HK-2 (cell line): Measurements from ENCODE around the gene UNC5A.

ENCODE experiments used
- DNase-seq: peaks from one replicate; pipeline ENCODE4 v3.0.0-alpha.2; 2018; ENCODE audit not compliant: unreplicated experiment

UNC5A gene

DNA sequence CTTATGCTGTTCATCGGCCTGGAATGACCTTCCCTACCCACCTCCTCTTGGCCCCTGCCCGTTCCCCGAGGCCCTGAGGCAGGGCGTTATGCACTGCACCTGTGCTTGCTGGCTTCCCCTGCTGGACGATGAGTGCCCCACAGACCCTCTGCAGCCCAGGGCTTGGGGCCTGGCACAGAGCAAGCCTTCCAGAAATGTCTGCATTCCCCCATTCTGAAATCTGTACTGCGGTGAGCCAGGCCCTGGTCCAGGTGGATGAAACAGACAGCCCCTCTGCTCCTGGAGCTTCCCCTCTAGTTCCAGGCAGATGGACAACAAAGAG is 35.0 kb downstream of the UNC5A start:
- DNase-seq, result no peak

DNA sequence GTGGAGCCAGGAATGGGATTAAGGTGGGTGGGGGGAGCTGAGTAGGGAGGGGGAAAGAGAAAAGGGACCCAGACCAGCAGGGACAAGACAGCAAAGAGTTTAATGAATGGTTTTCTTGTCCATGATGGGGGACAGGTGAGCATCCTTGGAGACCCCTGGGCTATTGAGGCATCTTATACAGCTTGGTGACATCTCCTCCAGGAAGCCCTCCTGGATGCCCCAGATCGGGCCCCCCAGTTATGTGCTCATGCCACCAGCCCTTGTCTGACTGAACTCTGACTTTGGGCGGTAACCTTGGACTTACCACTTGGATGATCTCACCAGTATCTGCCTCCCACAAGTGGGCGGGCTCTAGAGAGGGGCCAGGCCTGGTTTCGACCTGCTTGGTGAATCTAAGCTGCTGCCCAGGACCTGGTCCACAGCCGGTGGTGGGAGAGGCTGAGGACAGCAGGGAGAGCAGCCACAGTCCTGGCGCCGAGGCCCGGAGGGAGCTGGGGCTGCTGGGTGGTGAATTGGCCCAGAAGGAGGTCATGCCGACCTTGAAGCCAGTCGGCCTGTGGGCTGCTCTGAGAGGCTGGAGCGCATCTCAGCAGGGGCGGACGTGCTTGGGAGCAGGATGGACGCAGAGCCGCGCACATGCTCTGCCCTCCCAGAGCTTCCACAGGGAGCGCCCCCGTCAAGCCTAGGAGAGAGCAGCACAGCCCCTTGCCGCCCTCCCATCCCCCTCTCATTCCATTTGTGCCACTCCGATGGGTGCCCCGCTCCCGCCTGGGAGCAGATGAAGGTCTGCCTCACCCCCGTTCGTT is 36.2 kb downstream of the UNC5A start:
- DNase-seq, result no peak

DNA sequence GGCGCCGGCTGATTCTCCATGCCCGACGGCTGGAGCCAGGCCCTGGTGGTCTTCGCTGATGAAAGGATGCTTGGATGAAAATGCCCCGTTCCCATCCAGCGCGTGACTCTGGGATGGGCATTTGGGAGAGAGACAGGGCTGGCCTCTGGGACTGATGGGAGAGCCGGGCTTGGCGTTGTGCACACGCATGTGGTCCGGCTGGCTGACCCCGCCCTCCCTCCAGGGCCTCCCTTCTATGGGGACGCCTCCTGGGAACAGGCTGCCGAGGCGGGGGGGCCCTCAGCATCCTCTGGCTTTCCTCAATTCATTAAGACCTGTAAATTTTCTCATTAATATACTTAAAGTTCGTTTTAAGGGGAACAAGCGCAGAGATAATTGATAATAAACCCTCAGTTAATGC is 36.8 kb downstream of the UNC5A start:
- DNase-seq, result no peak

DNA sequence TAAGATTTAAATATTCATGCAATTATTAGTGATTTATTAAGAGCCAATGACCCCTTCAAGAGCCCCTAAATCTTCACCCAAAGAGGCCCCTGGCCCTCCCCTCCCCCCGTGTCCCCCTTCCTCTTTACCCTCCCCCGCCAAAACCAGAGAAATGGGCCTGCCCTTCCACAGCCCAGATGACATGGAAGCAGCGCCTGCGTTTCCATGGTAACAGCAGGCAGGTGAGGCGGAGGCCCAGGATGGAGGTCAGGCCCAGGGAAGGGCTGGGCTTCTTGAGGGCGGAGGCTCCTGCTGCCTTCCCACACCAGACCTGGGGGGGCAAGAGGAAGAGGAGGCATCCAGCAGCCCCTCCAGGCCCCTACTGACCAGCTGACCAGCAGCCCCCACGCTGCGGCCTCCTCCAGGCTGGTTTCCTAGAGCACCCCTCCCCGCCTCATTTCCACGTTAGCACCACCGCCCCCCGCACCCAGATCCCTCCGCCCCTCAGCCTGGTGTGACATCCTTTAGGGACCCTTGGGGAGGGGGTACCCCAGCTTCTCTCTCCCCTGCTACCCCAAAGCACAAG is 37.4 kb downstream of the UNC5A start:
- no peak for DNase-seq

DNA sequence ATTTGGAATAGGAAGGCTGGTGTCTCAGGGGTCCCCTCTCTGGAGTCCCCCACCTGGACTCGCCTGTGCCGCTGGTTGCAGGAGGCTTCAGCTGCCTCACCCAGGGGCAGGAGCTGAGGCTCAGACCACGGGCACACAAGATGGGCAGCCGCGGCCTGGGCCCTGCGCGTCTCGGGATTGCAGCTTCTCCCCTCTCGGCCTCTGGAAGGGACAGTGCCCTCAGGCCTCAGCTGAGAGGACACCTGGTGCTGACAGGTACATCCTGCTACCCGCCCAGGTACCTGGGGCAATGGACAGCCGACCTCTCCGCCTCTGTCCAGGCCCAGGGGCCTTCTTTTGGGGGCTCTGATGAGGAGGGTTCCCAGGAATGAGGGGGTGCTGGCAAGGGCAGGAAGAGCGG is 38.3 kb downstream of the UNC5A start:
- DNase-seq, result no peak

DNA sequence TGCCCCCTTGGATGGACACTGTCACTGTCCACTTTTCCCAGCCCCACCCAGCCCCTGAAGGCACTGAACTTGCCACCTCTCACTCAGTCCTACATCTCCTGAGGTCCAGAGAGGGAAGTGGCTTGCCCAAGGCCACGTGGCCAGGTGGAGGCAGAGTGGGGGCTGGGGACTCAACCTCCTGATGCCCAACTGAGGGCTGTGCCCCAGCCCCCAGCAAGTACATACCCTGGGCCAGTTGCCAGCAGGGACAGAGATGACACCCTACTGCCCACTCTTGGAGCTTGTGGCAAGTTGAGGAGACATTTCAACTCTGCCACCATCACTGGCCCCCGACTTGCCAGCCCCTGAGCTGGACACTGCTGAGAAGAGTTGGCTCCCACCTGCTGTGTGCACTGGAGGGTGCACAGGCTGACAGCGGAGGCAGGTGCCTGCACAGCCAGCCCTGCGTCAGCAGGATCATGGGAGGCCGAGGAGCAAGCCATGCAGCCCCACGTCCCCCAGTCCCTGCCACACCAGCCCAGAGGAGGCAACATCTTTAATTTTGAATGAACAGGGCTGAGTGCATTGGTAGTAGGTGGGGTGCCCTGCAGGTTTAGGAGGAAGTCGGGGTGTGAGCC is 39.4 kb downstream of the UNC5A start:
- DNase-seq, result no peak

DNA sequence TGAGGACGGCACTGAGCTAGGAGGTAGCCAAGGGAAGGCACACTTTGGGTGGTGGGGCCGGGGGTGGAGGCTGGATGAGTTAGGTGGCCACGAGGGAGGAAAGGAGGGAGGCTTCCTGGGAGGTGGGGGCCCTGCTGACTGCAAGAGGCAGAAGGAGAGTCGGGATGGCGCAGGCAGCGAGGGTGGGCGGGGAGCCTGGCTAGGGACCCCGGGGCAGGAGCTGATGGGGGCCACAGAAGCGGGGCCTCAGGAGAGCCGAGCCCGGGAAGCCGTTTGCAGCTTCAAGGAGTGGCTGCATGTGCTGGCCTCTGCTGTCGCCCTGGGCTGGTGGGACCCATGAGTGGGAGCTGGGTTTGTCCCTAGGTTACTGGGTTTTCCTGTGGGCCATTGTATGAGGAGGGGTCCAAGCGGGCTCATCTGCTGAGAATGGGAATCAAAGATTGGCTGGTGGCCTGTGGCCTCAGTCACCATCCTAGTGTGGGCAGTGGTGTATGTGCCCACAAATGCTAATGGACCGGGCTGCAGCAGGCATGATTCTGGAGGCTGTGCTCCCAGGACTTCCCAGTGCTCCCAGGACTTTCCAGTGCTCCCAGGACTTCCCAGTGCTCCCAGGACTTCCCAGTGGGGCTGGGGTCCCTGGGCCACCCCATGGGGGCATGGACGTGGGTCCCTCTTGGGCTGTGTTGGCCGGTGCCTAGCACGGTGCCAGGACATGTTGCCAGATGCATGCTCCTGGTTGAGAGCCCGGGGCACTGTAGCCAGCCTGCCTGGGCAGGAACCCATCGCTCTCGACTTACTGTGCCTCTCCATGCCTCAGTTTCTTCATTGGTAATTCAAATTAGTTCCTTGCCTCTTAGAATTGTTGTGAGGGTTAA is 40.2 kb downstream of the UNC5A start:
- DNase-seq, result no peak

DNA sequence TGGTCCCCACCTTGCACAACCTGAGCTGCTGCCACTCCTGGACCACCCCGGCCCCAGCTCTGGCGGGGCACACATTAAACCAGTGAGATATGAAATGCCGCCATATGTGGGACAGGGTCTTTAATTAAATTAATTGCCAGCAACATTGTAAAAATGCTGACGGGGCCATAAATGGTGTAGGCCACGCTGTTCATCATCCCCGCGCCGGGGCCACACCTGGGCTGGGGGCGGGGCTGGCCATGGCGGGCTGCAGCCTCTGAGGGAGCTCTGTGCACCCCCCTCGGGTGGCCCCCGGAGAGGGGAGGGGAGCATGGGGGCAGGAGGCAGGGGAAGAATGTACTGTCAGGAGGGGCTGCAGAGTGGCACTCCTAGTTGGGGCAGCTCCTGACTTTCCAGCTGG is 41.0 kb downstream of the UNC5A start:
- no peak for DNase-seq

DNA sequence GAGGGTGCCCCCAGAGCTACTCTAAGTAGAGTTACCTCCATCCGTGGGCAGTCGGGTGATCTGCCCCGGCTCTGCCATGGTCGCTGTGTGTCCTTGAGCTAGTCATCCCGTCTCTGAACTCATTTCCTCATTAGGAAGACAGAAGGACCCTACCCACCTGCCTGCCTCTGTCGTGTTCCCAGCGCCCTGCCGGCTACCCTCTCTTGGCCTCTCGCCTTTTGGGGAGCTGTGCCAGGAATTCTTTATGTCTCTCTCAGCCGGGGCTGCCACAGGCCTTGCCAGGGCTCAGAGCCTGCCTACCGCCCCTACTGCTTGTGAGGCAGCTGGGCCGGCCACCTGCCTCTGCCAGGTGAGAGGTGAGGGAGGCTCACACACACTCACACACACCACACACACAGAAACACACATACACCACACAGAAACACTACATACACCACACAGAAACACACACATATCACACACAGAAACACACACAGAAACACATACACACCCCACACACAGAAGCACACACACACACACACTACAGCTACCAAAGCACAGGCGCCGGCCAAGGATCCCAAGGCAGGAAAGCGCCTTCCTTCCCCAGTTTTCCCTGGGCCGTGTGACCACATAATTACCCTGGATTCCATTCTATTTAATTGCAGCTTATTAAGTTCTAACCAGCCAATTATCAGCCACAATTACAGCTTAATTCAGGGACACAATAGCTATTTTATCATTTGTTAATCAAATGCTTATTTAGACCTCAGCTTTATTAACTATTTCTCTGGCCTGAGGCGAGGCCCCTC is 41.7 kb downstream of the UNC5A start:
- no peak for DNase-seq

DNA sequence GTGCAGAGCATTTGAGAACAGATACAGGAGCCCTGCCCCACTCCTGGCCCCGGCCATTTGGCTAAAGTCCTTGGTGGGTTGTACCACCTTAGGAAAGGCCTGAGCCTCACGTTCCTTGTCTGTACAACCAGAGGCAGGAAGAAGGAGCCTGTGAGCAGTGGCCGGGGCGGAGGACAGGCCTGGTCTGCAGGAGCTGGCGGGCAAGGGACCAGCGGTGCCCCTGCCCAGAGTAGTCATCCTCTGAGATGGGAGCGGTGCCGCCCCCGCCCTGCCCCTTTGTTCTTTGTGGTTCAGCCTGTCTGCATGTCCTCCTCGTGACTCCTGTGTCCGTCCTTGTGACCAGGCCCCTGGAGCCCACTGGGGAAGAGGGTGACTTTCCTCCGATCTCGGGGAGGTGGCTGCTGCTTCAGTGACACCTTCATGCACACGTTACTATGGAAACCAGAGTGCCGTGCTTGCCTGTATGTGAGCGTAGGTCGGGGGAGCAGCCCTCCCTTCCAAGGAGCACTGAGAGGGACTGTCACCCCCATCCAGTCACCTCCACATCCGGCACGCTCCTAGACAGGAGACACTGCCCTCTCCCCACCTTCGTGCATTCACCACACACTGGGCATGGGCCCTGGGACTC is 42.9 kb downstream of the UNC5A start:
- DNase-seq, result no peak

DNA sequence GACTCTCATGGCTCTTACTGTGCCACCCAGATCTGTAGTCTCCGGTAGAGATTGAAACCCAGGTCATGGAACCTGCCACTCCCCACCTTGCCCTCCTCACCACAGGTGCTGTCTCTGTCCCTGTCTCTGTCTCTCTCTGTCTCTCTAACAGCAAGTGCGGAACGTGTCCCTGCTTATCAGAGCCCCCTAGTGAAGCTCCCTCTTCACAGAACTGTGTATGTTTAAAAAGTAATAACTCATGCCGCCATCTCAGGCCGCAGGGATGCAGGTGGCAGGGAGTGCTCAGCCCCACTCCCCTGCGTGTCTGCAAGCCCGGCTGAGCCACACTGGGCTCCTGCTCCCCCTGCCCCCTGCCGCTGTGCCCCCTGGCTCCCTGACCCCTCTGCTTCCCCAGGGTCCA is 43.8 kb downstream of the UNC5A start:
- DNase-seq, result no peak

DNA sequence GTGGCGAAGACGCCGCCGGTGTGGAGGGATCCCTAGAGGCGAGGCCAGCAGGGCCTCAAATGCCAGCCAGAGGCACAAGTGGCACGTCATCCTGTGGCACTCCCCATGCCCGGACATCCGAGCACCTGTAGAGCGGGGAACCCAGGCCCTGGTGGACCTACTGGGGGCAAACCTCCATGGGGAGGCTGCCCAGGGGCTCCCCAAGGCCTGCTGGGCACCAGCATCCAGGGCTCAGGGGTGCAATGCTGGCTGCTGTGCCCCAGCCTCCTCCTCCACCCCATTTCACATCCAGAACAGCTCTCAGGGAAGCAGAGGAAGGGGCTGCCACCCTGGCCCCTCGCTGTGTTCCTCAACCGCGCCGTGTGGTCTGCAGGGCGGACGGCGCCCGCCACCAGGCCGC is 45.2 kb downstream of the UNC5A start:
- no peak for DNase-seq

DNA sequence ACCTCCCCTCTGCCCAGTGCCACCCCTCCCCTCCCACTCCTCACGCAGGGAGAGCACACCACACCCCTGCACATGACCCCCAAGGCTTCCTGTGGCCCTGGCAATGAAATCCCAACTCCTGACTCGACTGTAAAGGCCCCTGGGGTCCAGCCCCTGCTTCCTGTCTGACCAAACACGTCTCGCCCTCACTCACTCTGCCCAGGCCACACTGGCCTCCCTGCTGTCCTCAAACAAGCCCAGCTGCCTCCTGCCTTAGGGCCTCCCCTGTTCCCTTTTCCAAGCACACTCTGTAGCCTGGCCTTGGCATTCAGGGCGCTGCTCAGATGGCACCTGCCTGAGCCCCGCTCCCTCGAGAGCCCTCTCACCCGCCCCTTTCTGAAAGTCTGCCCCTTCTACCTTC is 46.4 kb downstream of the UNC5A start:
- DNase-seq, result no peak

DNA sequence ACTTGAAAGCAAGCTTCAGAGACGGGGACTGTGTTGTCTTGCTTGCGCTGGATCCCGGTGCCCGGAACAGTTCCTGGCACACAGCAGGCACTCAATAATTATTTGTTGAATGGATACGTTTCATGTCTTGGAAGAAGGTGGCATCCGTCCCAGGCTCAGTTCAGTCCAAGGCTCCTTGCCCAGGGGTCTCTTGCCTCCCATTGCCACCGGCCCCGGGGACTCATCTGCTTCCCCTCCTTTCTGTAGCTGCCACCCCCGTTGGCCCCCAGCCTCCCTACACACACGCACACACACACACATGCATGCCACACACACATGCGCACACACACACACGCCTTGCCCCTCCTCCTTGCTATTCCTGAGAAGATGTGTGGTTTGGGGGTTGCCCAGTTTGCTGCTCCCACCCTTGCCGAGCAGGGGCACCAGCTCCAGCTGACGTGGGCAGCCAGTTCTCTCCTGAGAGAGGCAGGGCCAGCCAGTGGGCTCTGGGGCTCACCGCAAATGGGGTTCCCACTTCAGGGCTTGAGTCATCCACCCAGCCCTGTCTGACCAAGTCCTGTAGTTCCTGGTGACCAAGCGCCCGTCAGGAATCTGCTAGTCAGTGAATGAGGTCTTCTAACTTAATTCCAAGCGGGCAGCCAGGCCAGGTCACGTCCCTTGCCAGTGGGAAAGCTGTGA is 47.0 kb downstream of the UNC5A start:
- DNase-seq, result no peak

DNA sequence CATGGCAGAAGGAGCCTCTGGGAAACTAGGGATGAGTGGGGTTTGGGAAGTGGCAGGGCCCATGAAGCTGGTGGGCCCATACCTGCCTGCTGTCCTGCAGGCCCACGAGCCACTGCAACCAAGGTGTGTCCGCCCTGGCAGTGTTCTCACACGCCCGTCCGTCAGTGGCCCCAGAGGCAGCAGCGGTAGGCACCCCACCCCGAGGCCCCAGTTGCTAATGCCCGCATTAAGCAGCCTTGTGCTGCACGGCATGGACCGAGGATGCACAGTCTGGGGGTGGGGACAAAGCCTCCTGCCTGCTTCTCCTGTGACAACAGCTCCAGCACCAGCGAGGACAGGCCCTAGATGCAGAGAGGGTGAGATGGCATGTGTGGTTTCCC is 47.5 kb downstream of the UNC5A start:
- no peak for DNase-seq

DNA sequence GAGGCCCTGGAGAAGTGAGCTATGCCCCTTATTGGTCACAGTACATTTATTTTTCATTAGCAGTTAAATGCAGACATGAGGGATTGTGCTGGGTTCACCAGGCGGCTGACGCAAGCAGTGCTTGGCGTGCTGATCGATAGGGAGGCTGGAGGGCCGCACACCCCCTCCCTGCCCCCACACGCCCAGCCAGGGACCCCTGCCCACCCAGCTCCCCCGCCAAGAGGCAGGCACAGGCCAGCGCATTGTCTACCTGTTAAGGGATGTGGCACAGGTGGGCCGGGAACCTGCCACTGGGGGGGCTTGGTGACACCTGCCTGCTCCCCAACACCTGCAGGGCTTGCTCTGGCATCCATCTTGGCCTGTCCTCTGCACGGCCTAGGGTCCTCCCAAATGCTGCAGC is 49.6 kb downstream of the UNC5A start:
- no peak for DNase-seq

DNA sequence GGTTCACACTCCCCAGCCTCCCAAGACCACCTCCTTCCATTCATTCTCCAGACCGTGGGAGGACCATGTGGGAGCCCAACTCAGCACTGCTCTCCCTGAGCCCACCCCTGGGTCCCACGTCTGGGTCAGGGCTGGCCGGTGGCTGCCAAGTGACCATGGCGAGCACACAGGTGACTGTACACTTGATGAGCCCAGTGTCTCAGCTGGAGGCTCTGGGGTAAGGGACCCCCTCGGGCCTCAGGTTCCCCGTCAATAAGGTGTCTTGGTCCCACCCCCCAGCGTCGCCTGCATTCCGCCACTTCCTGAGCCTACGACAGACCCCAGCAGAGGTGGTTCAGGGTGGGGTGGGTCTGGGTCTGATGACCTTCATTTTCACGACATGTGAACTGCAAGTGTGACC is 50.0 kb downstream of the UNC5A start:
- DNase-seq, result no peak

DNA sequence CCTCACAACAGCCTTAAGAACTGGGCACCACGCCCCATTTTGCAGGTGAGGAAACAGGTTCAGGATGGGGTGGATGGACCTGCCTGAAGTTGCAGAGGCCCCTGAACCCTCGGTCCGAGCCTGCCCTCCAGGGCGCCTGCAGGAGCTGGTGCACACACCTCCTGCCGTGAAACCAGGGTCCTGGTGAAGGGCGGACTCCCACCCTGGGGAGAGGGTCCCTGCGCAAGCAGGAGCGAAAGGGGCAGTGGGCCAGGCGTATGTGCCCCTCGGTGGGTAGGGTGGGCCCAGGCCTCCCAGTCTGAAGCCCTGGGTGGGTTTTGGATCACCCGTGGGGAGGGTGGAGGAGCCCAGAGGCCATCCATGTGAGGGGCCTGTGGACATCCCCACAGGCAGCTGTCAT is 50.9 kb downstream of the UNC5A start:
- no peak for DNase-seq

DNA sequence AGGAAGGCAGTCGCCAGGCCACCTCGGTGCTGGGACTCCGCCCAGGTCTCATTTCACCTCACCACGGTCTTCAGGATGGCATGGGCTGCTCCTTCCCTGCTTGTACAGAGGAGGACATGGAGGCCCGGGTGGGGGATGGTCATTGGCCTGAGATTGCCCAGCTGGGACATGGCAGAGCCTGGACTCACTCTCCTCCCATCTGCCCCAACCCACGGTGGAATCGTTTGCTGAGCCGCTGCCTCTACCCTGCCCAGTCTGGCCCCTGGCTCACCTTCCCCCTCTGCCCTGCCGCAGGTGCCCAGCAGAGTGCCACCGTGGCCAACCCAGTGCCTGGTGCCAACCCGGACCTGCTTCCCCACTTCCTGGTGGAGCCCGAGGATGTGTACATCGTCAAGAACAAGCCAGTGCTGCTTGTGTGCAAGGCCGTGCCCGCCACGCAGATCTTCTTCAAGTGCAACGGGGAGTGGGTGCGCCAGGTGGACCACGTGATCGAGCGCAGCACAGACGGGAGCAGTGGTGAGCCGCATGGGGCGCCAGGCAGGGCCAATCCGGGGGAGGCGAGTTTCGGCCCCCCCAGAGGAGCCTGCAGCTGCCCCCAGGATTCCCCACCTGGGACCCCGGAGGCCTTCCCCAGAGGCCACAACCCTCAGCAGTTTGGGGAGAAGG is 52.1 kb downstream of the UNC5A start:
- DNase-seq, result no peak

DNA sequence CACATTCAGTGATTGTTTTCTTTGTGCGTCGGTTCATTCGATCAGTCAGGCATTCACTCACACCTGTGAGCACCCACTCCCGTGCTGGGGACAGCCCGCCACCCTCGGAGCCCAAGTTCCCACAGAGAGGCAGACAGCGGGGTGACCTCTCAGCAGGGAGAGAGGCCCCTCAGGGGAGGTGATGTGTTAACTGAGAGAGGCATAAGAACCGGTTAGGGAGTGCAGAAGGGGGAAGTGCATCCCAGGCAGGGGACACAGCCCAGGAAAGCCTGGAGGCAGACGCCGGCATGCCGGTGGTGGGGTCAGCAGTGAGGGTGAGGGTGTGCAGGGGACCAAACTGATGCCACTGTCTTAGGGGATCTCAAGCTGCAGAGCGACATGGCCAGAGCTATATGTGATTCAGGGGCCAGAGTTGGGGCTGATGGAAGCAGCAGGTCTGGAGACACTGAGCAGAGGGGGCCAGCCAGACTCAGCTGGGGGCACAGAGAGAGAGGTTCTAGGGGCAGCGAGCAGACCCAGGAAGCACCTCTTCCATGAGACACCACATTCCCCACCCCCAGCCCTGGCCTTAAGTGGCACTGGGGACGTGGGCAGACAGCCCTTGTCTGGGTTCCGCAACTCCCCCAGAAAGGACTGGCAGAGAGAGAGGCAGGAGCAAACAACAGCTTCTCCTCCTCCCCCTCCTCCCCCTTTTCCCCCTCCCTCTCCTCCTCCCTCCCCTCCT is 52.8 kb downstream of the UNC5A start:
- no peak for DNase-seq
